ENCODE data around the gene IL31RA. TPM values are rescaled to one million over a fixed set of nuclear protein-coding genes. Genes with fewer than 3 reads are reported as not detected.

IL31RA gene
- total RNA-seq, 1 donor from 2014 or later, result 5.7 TPM

- Mint-ChIP-seq H3K36me3 (ENCODE audit: low read depth, unreplicated experiment) (peaks cover 2% of the 10 kb centered on the region), H3K27ac (ENCODE audit: unreplicated experiment) (no peak overlapping the region), H3K4me3 (ENCODE audit: unreplicated experiment) (no peak overlapping the region), H3K9me3 (ENCODE audit: unreplicated experiment) (no peaks in the 10 kb centered on the region), H3K27me3 (ENCODE audit: low read depth, unreplicated experiment) (peaks cover 3% of the 10 kb centered on the region), H3K4me1 (ENCODE audit: low read depth, unreplicated experiment) (peaks cover 17% of the 10 kb centered on the region)
- FAIRE-seq, result no peak
- no peak overlapping the region for H3K27ac ChIP-seq (ENCODE audit: low read depth, low read length)
- TF ChIP-seq EZH2 (IDR thresholded peaks at IDR 0.05; ENCODE audit: insufficient read depth, low read length) (no peak), CTCF (IDR thresholded peaks at IDR 0.05; ENCODE audit: insufficient read depth, low read depth, low read length) (no peak)
- H3K36me3 ChIP-seq (ENCODE audit: insufficient read depth, low read length), result no peaks in the 10 kb centered on the region
- no peaks in the 10 kb centered on the region for H3K9me3 ChIP-seq (ENCODE audit: insufficient read depth, low read depth, low read length)
- no peak overlapping the region for H2AFZ ChIP-seq (ENCODE audit: low read depth, low read length)
- H3K9ac ChIP-seq (ENCODE audit: low read length), result no peak overlapping the region
- no peak overlapping the region for H3K4me3 ChIP-seq (ENCODE audit: insufficient read depth, low read depth, low read length)
- no peak overlapping the region for H3K4me2 ChIP-seq (ENCODE audit: low read length)
- no peaks in the 10 kb centered on the region for H3K27me3 ChIP-seq (ENCODE audit: insufficient read depth, low read length)
- DNase-seq (ENCODE audit: low read depth), result no peak
- H3K79me2 ChIP-seq (ENCODE audit: insufficient read depth, low read length), result no peaks in the 10 kb centered on the region
- H4K20me1 ChIP-seq (ENCODE audit: insufficient read depth, low read length), result no peaks in the 10 kb centered on the region
- no peaks in the 10 kb centered on the region for H3K4me1 ChIP-seq (ENCODE audit: insufficient read depth, low read length)
Measured at GRCh38 chr5:55921617-55922016, 70.5 kb downstream of the IL31RA start.

GRCh38 chr5:55923177-55923771 is 72.1 kb downstream of the IL31RA start:
- Histone ChIP-seq H3K9ac (ENCODE audit: low read length) (peak overlapping the region; percentile 68), H2AFZ (ENCODE audit: low read depth, low read length) (peak overlapping the region; percentile 76), H4K20me1 (ENCODE audit: insufficient read depth, low read length) (no peaks in the 10 kb centered on the region), H3K9me3 (ENCODE audit: insufficient read depth, low read depth, low read length) (no peaks in the 10 kb centered on the region), H3K4me1 (ENCODE audit: insufficient read depth, low read length) (no peaks in the 10 kb centered on the region), H3K27me3 (ENCODE audit: insufficient read depth, low read length) (no peaks in the 10 kb centered on the region), H3K27ac (ENCODE audit: low read depth, low read length) (no peak overlapping the region), H3K36me3 (ENCODE audit: insufficient read depth, low read length) (no peaks in the 10 kb centered on the region), H3K79me2 (ENCODE audit: insufficient read depth, low read length) (no peaks in the 10 kb centered on the region), H3K4me2 (ENCODE audit: low read length) (peak overlapping the region; percentile 83), H3K4me3 (ENCODE audit: insufficient read depth, low read depth, low read length) (peak overlapping the region; percentile 34)
- peaks cover 2% of the 10 kb centered on the region for H3K36me3 Mint-ChIP-seq (ENCODE audit: low read depth, unreplicated experiment)
- H3K4me3 Mint-ChIP-seq (ENCODE audit: unreplicated experiment), result no peak overlapping the region
- peaks cover 2% of the 10 kb centered on the region for H3K9me3 Mint-ChIP-seq (ENCODE audit: unreplicated experiment)
- H3K27ac Mint-ChIP-seq (ENCODE audit: unreplicated experiment), result no peak overlapping the region
- TF ChIP-seq EZH2 (IDR thresholded peaks at IDR 0.05; ENCODE audit: insufficient read depth, low read length) (no peak), CTCF (IDR thresholded peaks at IDR 0.05; ENCODE audit: insufficient read depth, low read depth, low read length) (no peak)
- H3K27me3 Mint-ChIP-seq (ENCODE audit: low read depth, unreplicated experiment), result peaks cover 10% of the 10 kb centered on the region
- no peak for FAIRE-seq
- no peak for DNase-seq (ENCODE audit: low read depth)
- peaks cover 15% of the 10 kb centered on the region for H3K4me1 Mint-ChIP-seq (ENCODE audit: low read depth, unreplicated experiment)

GRCh38 chr5:55923865-55924500 is 72.8 kb downstream of the IL31RA start:
- H2AFZ ChIP-seq (ENCODE audit: low read depth, low read length), result no peak overlapping the region
- H3K4me1 Mint-ChIP-seq (ENCODE audit: low read depth, unreplicated experiment), result peaks cover 15% of the 10 kb centered on the region
- no peak for TF ChIP-seq EZH2 (IDR thresholded peaks at IDR 0.05; ENCODE audit: insufficient read depth, low read length)
- no peak for TF ChIP-seq CTCF (IDR thresholded peaks at IDR 0.05; ENCODE audit: insufficient read depth, low read depth, low read length)

More at GRCh38 chr5:55923865-55924500, 72.8 kb downstream of the IL31RA start:
- H3K27ac Mint-ChIP-seq (ENCODE audit: unreplicated experiment), result no peak overlapping the region
- peaks cover 13% of the 10 kb centered on the region for H3K27me3 Mint-ChIP-seq (ENCODE audit: low read depth, unreplicated experiment)
- no peaks in the 10 kb centered on the region for H3K36me3 Mint-ChIP-seq (ENCODE audit: low read depth, unreplicated experiment)
- Histone ChIP-seq H4K20me1 (ENCODE audit: insufficient read depth, low read length) (no peaks in the 10 kb centered on the region), H3K4me2 (ENCODE audit: low read length) (peak overlapping the region; percentile 83), H3K79me2 (ENCODE audit: insufficient read depth, low read length) (no peaks in the 10 kb centered on the region), H3K36me3 (ENCODE audit: insufficient read depth, low read length) (no peaks in the 10 kb centered on the region), H3K9ac (ENCODE audit: low read length) (no peak overlapping the region), H3K4me3 (ENCODE audit: insufficient read depth, low read depth, low read length) (no peak overlapping the region), H3K27me3 (ENCODE audit: insufficient read depth, low read length) (no peaks in the 10 kb centered on the region), H3K27ac (ENCODE audit: low read depth, low read length) (no peak overlapping the region), H3K4me1 (ENCODE audit: insufficient read depth, low read length) (no peaks in the 10 kb centered on the region), H3K9me3 (ENCODE audit: insufficient read depth, low read depth, low read length) (no peaks in the 10 kb centered on the region)
- DNase-seq (ENCODE audit: low read depth), result no peak
- no peak for FAIRE-seq
- no peak overlapping the region for H3K4me3 Mint-ChIP-seq (ENCODE audit: unreplicated experiment)
- peaks cover 2% of the 10 kb centered on the region for H3K9me3 Mint-ChIP-seq (ENCODE audit: unreplicated experiment)
